PC-9 (cell line): Measurements from ENCODE around the gene GJC1. TPM values are rescaled to one million over a fixed set of nuclear protein-coding genes. Genes with fewer than 3 reads are reported as not detected.
A peak's percentile ranks its signal among the peaks of the same experiment; 100 is the strongest.
"Not testable (repeated sequence)": the region's sequence is repeated elsewhere in the genome, so short reads cannot be mapped to it uniquely, and the experiment has no call there.

Experiments used
- BruUV-seq: library from RNA; stranded (reverse); fragments of 400-500 nt; replicated peaks from 2 replicates; lab custom pipeline; 2021; lab: Mats Ljungman, UMichigan
- CTCF ChIA-PET: fragments of 300-600 bp; sonication (Branson Sonifier 250); formaldehyde crosslinking; loops from one replicate; lab custom pipeline; 2022; ENCODE audit warnings: antibody characterized with exemption; lab: Charles Lee
- POLR2A ChIA-PET: fragments of 300-600 bp; sonication (Branson Sonifier 250); formaldehyde crosslinking; loops from one replicate; lab custom pipeline; 2022; ENCODE audit warnings: antibody characterized with exemption; ENCODE audit not compliant: unreplicated experiment; lab: Charles Lee
- DNase-seq, 2 experiments: peaks; one replicate each; pipeline versions ENCODE4 v3.0.0 to v3.0.0-alpha.2; 2015 to 2022; ENCODE audit warnings: mixed read lengths in 1 of 2
- H2AFZ ChIP-seq: fragments of 200-600 bp; sonication (generic); 2 replicates; pipeline ENCODE4 v1.8.1; 2017; ENCODE audit warnings: antibody characterized with exemption
- H3F3A ChIP-seq: fragments of 200-600 bp; sonication (generic); 2 replicates; pipeline ENCODE4 v1.8.1; 2017; ENCODE audit warnings: antibody characterized with exemption, mild to moderate bottlenecking, low read depth; ENCODE audit not compliant: insufficient read depth
- H3K27ac ChIP-seq: fragments of 200-600 bp; sonication (generic); 2 replicates; pipeline ENCODE4 v1.6.1; 2016; ENCODE audit warnings: mixed run types
- H3K27me3 ChIP-seq: fragments of 200-600 bp; sonication (generic); 2 replicates; pipeline ENCODE4 v1.6.1; 2016; ENCODE audit warnings: low read depth, mixed run types; ENCODE audit not compliant: insufficient read depth
- H3K36me3 ChIP-seq: fragments of 200-600 bp; sonication (generic); 2 replicates; pipeline ENCODE4 v1.6.1; 2016; ENCODE audit warnings: low read depth, mixed run types
- H3K4me1 ChIP-seq: fragments of 200-600 bp; sonication (generic); replicated peaks from 2 replicates; pipeline ENCODE4 v1.6.1; 2016; ENCODE audit warnings: mixed run types; ENCODE audit not compliant: insufficient read depth
- H3K4me2 ChIP-seq: fragments of 200-600 bp; sonication (generic); 2 replicates; pipeline ENCODE4 v1.6.1; 2017; ENCODE audit warnings: mixed run types
- H3K4me3 ChIP-seq: fragments of 200-600 bp; sonication (generic); 2 replicates; pipeline ENCODE4 v1.6.1; 2016; ENCODE audit warnings: mixed run types
- H3K79me2 ChIP-seq: fragments of 200-600 bp; sonication (generic); 2 replicates; pipeline ENCODE4 v1.6.1; 2017; ENCODE audit warnings: low read depth, mixed run types
- H3K9me2 ChIP-seq: fragments of 200-600 bp; sonication (generic); 2 replicates; pipeline ENCODE4 v1.8.1; 2017; ENCODE audit warnings: mild to moderate bottlenecking; ENCODE audit not compliant: insufficient read depth
- H3K9me3 ChIP-seq: fragments of 200-600 bp; sonication (generic); 2 replicates; pipeline ENCODE4 v1.8.1; 2016; ENCODE audit warnings: low read depth; ENCODE audit not compliant: insufficient read depth
- H4K20me1 ChIP-seq: fragments of 200-600 bp; sonication (generic); 2 replicates; pipeline ENCODE4 v1.8.1; 2017; ENCODE audit not compliant: insufficient read depth
- CTCF ChIP-seq: fragments of 200-600 bp; sonication (generic); conservative IDR thresholded peaks from 2 replicates; pipeline ENCODE4 v1.6.1; 2017; ENCODE audit warnings: mixed run types, antibody characterized with exemption, mild to moderate bottlenecking, moderate library complexity
- EZH2 ChIP-seq: fragments of 200-600 bp; sonication (generic); IDR thresholded peaks from 2 replicates; pipeline ENCODE4 v1.8.0; 2017; ENCODE audit warnings: antibody characterized with exemption, low read depth
- intact Hi-C: fragments of 100-400 bp; cut with micrococcal nuclease; formaldehyde crosslinking; loops from one replicate; pipeline ENCODE4 v1.10.0; 2022; ENCODE audit not compliant: unreplicated experiment
- total RNA-seq: library from RNA; stranded (reverse); gene quantifications from 2 replicates; pipeline ENCODE4 v1.2.3, GENCODE V29; 2021

GJC1 gene
- total RNA-seq, 1 experiment from 2014 or later = 42.6 TPM

- intact Hi-C loops = loop anchor here (5.0 kb wide), 1 partner anchor 36 kb away; no protein-coding TSS in a partner anchor
- BruUV-seq = no TSS peak
- Histone ChIP-seq H3K27me3 (no peaks in the 10 kb centered on the region), H3F3A (peaks cover 14% of the 10 kb centered on the region; the same call in 1 of the 2 replicates), H2AFZ (peak overlapping the region; percentile 92; the same call in 1 of the 2 replicates), H4K20me1 (no peaks in the 10 kb centered on the region), H3K27ac (no peak overlapping the region), H3K9me2 (no peaks in the 10 kb centered on the region), H3K9me3 (no peaks in the 10 kb centered on the region), H3K79me2 (peaks cover 53% of the 10 kb centered on the region), H3K36me3 (no peaks in the 10 kb centered on the region), H3K4me2 (peak overlapping the region; percentile 87), H3K4me1 (peaks cover 17% of the 10 kb centered on the region), H3K4me3 (peak overlapping the region; percentile 89)
- no peak for TF ChIP-seq CTCF
- no peak for TF ChIP-seq EZH2
- no peak for DNase-seq
- ChIA-PET POLR2A (no interaction called here), CTCF (no interaction called here)
Observed at GRCh38 chr17:44827863-44828262, 2.2 kb downstream of the GJC1 start.

- intact Hi-C loops = loop anchor here (5.0 kb wide), 1 partner anchor 34 kb away; no protein-coding TSS in a partner anchor
- peaks cover 22% of the 10 kb centered on the region; the same call in 1 of the 2 replicates for H3F3A ChIP-seq
- TF ChIP-seq EZH2 (no peak), CTCF (no peak)
- DNase-seq = no peak
- peaks cover 57% of the 10 kb centered on the region for H3K79me2 ChIP-seq
- H3K36me3 ChIP-seq = no peaks in the 10 kb centered on the region
- BruUV-seq = no TSS peak
- no peaks in the 10 kb centered on the region for H3K9me2 ChIP-seq
- H3K9me3 ChIP-seq = no peaks in the 10 kb centered on the region
- H3K4me1 ChIP-seq = peaks cover 18% of the 10 kb centered on the region
- H4K20me1 ChIP-seq = no peaks in the 10 kb centered on the region
- no peak overlapping the region for H2AFZ ChIP-seq
- H3K27ac ChIP-seq = no peak overlapping the region
- H3K4me2 ChIP-seq = no peak overlapping the region
- ChIA-PET CTCF (no interaction called here), POLR2A (no interaction called here)
- H3K4me3 ChIP-seq = no peak overlapping the region
- H3K27me3 ChIP-seq = no peaks in the 10 kb centered on the region
Observed at GRCh38 chr17:44826123-44826790, 3.8 kb downstream of the GJC1 start.

GRCh38 chr17:44825236-44825635 is 4.9 kb downstream of the GJC1 start:
- not testable (repeated sequence) for H3K4me2 ChIP-seq, H3K36me3 ChIP-seq
- intact Hi-C loops = loop anchor here (5.0 kb wide), 1 partner anchor 33 kb away; no protein-coding TSS in a partner anchor

More at GRCh38 chr17:44825236-44825635, 4.9 kb downstream of the GJC1 start:
- H3K79me2 ChIP-seq = peaks cover 57% of the 10 kb centered on the region
- H3K27ac ChIP-seq, H4K20me1 ChIP-seq, BruUV-seq, H3K4me3 ChIP-seq, H3K27me3 ChIP-seq, CTCF ChIA-PET, H2AFZ ChIP-seq, H3K9me2 ChIP-seq, DNase-seq, H3K9me3 ChIP-seq: not testable (repeated sequence)
- peaks cover 24% of the 10 kb centered on the region for H3F3A ChIP-seq
- POLR2A ChIA-PET = interaction anchor here (0.6 kb wide), 1 partner anchor 236 kb away, joined by 3 read pairs; no protein-coding TSS in a partner anchor
- H3K4me1 ChIP-seq = peaks cover 22% of the 10 kb centered on the region
